Ectodermal cell (in vitro differentiated cells): ENCODE data around the gene PPFIA1.

Experiments
- H3K27ac ChIP-seq: 2 replicates; pipeline ENCODE4 v1.7.0; 2013; ENCODE audit warnings: mild to moderate bottlenecking, low read depth, low read length; ENCODE audit not compliant: insufficient read depth, poor library complexity, severe bottlenecking
- H3K27me3 ChIP-seq: 2 replicates; pipeline ENCODE4 v1.7.0; 2013; ENCODE audit warnings: mild to moderate bottlenecking, low read length; ENCODE audit not compliant: insufficient read depth, control insufficient read depth, poor library complexity, severe bottlenecking
- H3K36me3 ChIP-seq: one replicate; pipeline ENCODE4 v1.7.0; 2013; ENCODE audit warnings: low read length; ENCODE audit not compliant: control insufficient read depth, insufficient read depth
- H3K4me1 ChIP-seq: one replicate; pipeline ENCODE4 v1.7.0; 2013; ENCODE audit warnings: low read length; ENCODE audit not compliant: control insufficient read depth, insufficient read depth
- H3K4me3 ChIP-seq: 2 replicates; pipeline ENCODE4 v1.7.0; 2013; ENCODE audit warnings: low read depth, low read length, control low read depth; ENCODE audit not compliant: insufficient read depth
- H3K9me3 ChIP-seq: 2 replicates; pipeline ENCODE4 v1.7.0; 2013; ENCODE audit warnings: mild to moderate bottlenecking, low read length, moderate library complexity; ENCODE audit not compliant: control insufficient read depth
- WGBS, 2 experiments: methylation state at CpG; one replicate each; pipeline ENCODE4 v1.1.7; 2013; ENCODE audit warnings: missing lambda C conversion rate in 2 of 2; 5-methylcytosine and 5-hydroxymethylcytosine counted together

PPFIA1 gene

DNA sequence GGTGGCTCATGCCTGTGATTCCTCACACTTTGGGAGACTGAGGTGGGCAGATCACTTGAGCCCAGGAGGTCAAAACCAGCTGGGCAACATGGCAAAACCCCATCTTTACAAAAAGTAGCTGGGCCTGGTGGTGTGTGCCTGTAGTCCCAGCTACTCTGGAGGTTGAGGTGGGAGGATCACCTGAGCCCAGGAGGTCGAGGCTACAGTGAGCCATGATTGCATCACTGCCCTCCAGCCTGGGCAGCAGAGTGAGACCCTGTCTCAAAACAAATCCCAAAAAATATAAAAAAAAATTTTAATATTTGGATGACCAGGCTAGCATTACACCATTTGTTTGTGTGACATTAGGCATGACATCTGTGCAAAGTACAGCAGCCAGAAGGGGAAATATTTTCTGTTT, 78.1 kb downstream of the PPFIA1 start:
- Histone ChIP-seq H3K4me1 (no peaks in the 10 kb centered on the region), H3K9me3 (no peaks in the 10 kb centered on the region), H3K4me3 (no peak overlapping the region), H3K36me3 (peaks cover 25% of the 10 kb centered on the region), H3K27me3 (no peaks in the 10 kb centered on the region), H3K27ac (no peak overlapping the region)
- 93 to 95% methylated on average over 1 of the region's 1 CpG for WGBS, 2 experiments

DNA sequence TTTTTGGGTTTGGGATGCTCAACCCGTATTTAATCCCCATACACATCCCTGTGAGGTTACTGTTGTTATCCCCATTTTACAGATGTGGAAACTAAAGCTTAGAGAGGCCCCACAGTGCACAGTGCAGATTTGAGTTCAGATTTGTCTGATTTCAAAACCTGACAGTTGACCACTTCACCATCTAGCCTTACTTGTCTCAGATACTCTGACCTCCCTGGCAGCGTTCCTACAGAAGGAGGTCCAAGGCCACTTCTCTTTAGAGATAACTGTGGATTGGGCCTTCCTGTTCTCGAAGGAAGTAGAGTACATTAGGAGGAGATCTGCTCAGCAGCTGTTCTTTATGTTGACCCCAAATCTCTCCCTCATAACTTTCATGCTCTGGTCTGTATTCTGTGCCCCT, 81.2 kb downstream of the PPFIA1 start:
- no peak overlapping the region for H3K27ac ChIP-seq
- H3K4me1 ChIP-seq = no peaks in the 10 kb centered on the region
- no peaks in the 10 kb centered on the region for H3K9me3 ChIP-seq
- H3K27me3 ChIP-seq = no peaks in the 10 kb centered on the region
- no peak overlapping the region for H3K4me3 ChIP-seq
- 92 to 93% methylated on average over 3 of the region's 3 CpGs for WGBS, 2 experiments
- peaks cover 35% of the 10 kb centered on the region for H3K36me3 ChIP-seq

DNA sequence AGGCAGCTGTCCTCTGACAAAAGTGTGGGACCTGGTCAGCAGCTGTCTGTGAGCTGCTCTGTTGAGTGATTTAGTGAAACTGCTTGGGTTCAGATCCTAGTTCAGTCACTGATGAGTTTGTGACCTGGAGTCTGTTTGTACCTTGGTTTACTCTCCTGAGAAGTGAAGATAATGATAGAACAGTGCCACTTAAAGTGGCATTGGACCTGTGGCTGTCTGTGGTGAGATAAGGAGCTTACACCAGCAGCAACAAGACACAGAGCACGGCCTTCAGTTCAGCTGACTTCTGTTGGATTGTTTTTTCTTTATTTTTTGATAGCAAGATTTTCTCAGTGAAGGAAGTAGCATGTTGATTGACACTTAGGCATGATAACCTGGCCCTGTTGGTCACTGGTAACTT, 81.6 kb downstream of the PPFIA1 start:
- peaks cover 36% of the 10 kb centered on the region for H3K36me3 ChIP-seq

DNA sequence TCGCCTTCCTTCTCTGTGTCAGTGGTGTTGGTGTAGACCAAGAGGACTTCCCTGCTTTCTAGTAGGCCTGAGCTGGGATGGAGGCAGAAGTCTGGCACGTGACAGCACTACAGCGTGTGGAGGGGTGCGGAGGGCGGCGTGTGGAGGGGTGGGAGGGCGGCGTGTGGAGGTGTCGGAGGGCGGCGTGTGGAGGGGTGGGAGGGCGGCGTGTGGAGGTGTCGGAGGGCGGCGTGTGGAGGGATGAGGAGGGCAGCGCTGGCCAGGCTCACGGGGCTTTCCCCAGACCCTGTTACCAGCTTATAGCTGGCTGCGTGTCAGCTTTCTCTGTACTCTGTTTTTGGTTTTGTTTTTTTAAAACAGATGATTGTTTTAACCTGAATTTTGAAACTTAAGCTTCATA, 82.1 kb downstream of the PPFIA1 start:
- no peaks in the 10 kb centered on the region for H3K9me3 ChIP-seq
- WGBS, 2 experiments = 92 to 94% methylated on average over 19 of the region's 19 CpGs
- peaks cover 39% of the 10 kb centered on the region for H3K36me3 ChIP-seq

More for the DNA sequence above, 81.6 kb downstream of the PPFIA1 start:
- H3K4me3 ChIP-seq = no peak overlapping the region
- H3K9me3 ChIP-seq = no peaks in the 10 kb centered on the region
- no peaks in the 10 kb centered on the region for H3K4me1 ChIP-seq
- WGBS, 2 experiments = 88 to 98% methylated on average over 1 of the region's 1 CpG
- H3K27ac ChIP-seq = no peak overlapping the region
- no peaks in the 10 kb centered on the region for H3K27me3 ChIP-seq

DNA sequence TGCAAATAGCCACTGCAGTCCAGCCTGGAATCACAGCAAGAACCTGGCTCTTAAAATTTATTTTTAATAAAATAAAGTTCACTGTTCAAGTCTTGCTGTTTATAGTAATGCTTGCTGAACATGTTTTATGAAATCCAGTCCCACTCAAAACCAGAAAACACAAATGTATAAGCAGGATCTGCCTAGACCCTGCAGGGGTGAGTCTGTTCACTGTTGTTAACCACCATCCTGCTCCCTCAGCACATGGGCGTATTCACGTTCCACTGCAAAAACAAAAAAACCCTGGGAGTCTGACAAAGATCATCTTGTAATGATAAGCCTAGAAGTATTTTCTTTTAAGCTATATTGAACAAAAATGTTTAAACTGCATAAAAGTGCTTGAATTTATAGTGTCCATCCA, 82.8 kb downstream of the PPFIA1 start:
- 95 to 100% methylated on average over 2 of the region's 2 CpGs for WGBS, 2 experiments
- H3K36me3 ChIP-seq = peaks cover 41% of the 10 kb centered on the region
- H3K4me1 ChIP-seq = no peaks in the 10 kb centered on the region
- H3K27me3 ChIP-seq = no peaks in the 10 kb centered on the region
- no peaks in the 10 kb centered on the region for H3K9me3 ChIP-seq
- H3K4me3 ChIP-seq = no peak overlapping the region
- H3K27ac ChIP-seq = no peak overlapping the region

More for the DNA sequence above, 82.1 kb downstream of the PPFIA1 start:
- Histone ChIP-seq H3K27me3 (no peaks in the 10 kb centered on the region), H3K27ac (no peak overlapping the region), H3K4me3 (no peak overlapping the region), H3K4me1 (no peaks in the 10 kb centered on the region)

DNA sequence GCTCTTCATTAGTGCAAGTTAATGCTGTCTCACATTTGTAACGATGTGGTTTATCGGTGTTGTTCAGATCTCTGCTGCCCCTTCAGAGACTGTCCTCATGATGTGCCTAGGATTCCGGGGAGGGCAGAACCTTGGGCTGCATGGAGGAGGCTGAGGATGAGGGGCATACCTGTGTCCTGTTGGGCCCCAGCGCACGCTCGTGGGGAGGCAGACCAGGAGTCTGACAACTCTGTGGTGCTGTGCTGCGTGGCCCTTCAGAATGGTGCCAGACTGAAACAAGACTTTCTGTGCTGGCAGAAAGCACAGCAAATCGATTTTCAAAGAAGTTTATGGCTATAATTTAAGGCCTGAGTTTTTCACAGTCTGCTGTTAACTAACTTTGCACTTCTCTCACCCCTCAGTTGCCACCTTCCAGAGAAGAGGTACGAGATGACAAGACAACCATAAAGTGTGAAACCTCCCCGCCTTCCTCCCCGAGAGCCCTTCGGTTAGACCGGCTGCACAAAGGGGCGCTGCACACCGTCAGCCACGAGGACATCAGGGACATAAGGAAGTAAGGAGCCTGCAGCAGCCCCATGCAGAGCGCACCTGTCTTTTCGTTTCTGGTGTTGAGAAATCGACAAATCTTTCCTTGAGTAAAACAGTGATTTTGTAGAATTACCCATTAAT, 83.5 kb downstream of the PPFIA1 start:
- Histone ChIP-seq H3K36me3 (peaks cover 35% of the 10 kb centered on the region), H3K27me3 (no peaks in the 10 kb centered on the region), H3K4me3 (no peak overlapping the region), H3K4me1 (no peaks in the 10 kb centered on the region), H3K9me3 (no peaks in the 10 kb centered on the region), H3K27ac (no peak overlapping the region)
- WGBS, 2 experiments = 96 to 97% methylated on average over 19 of the region's 19 CpGs

DNA sequence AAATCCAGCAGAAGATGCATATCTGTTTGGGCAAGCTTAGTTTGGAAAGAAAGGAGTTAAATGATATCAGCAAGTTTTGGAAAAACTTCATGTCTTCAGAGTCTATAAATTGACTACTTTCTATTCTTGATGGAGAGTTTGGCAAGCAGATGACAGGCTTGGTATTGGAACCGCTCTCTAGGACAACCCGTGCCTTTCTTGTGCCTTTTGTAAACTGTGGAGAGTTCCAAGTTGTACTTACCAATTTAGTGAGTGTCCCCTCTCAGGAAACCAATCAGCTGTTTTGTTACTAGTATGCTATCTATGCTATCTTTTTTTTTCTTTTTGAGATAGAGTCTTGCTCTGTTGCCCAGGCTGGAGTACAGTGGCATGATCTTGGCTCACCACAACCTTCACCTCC, 84.1 kb downstream of the PPFIA1 start:
- no peaks in the 10 kb centered on the region for H3K4me1 ChIP-seq
- no peak overlapping the region for H3K4me3 ChIP-seq
- no peaks in the 10 kb centered on the region for H3K27me3 ChIP-seq
- H3K36me3 ChIP-seq = peaks cover 35% of the 10 kb centered on the region
- H3K9me3 ChIP-seq = no peaks in the 10 kb centered on the region
- no peak overlapping the region for H3K27ac ChIP-seq
- 96 to 98% methylated on average over 2 of the region's 2 CpGs for WGBS, 2 experiments

DNA sequence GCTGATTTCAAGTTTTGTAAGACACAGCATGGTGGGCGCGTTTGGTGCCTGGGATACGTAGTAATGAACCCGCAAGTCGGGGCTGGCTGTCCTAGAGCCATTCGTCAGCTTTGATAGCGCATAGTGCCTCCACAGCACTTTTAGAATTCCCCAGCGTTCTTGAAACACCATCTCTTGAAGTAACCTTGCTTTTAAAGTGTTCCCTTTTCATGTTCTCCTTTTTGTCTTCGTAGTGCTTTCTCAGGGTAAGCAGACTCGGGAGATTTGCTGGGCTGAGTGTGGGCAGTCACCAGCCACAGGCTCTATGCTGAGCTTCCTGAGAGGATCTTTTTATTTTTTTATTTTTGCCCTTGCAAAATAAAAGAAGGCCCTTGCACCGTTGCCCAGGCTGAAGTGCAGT, 88.3 kb downstream of the PPFIA1 start:
- 95 to 96% methylated on average over 11 of the region's 11 CpGs for WGBS, 2 experiments
- Histone ChIP-seq H3K4me1 (no peaks in the 10 kb centered on the region), H3K27ac (no peak overlapping the region), H3K4me3 (no peak overlapping the region), H3K9me3 (no peaks in the 10 kb centered on the region), H3K27me3 (no peaks in the 10 kb centered on the region), H3K36me3 (peaks cover 47% of the 10 kb centered on the region)

DNA sequence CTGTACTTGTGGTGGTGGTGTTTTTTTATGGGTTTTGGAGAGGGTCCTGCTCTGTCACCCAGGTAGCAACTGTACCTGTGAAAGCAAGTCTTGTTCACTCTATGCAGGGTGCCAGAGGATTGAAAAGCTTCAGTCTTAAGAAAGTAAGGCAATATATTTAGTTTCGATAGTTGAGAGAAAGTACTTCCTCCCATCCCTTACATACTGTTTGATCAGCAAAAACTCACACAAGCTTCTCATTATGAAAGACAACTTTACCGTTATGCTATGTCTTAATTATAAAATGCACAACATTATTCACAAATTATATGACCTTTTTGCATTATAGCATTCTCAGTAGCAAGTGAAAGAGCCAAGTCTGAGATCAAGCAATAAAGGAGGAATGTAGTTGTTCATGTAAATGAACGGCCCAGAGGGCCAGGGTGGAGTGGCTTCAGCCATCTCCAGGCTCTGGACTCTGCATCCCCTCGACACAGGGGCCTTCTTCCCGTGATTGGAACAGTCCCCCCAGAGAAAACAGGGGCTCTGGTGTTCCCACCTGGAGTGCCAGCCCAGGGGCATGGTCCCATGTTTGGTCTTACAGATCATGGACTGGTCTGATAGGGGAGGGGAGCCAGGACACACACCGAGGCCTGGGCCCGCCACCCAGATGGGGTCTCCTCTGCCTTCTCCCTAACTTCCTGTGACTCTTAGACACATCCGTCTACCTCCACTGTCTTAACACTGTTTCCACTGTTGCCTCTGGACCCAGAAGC, 89.1 kb downstream of the PPFIA1 start:
- Histone ChIP-seq H3K4me3 (no peak overlapping the region), H3K9me3 (no peaks in the 10 kb centered on the region), H3K4me1 (no peaks in the 10 kb centered on the region), H3K36me3 (peaks cover 38% of the 10 kb centered on the region), H3K27ac (no peak overlapping the region), H3K27me3 (no peaks in the 10 kb centered on the region)
- 94 to 97% methylated on average over 7 to 8 of the region's 8 CpGs for WGBS, 2 experiments

DNA sequence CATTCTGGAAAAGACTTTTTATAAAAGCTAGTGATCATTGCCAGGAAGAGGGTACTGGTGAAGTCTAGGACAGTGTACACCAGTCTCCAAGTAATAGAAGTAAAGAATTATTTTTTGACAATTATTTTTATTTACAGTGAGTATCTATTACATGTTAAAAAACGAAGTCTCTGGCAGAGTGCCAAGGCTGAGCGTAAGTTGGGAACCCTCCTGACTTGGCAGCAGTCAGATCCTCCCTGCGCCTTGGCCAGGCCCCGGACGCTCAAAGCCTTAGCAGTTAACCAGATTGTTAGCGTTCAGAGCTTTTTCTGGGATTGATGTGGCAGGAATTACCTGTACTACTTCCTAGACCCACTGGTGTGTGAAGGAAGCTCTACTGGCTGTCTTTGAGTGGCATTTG, 89.7 kb downstream of the PPFIA1 start:
- Histone ChIP-seq H3K36me3 (peaks cover 40% of the 10 kb centered on the region), H3K4me3 (no peak overlapping the region), H3K27ac (no peak overlapping the region), H3K9me3 (no peaks in the 10 kb centered on the region), H3K4me1 (no peaks in the 10 kb centered on the region), H3K27me3 (no peaks in the 10 kb centered on the region)
- WGBS, 2 experiments = 95 to 98% methylated on average over 6 of the region's 6 CpGs
